K562 (cell line): Measurements from ENCODE around the gene MFSD12. TPM values are rescaled to one million over a fixed set of nuclear protein-coding genes. Genes with fewer than 3 reads are reported as not detected.

Experiments
- CBFB ChIP-seq: sonication (generic); formaldehyde crosslinking; IDR thresholded peaks from 2 replicates; pipeline ENCODE4 v1.4.0; 2020; ENCODE audit warnings: mild to moderate bottlenecking, missing genetic modification reagents
- NFIC ChIP-seq: fragments of 450-650 bp; IDR thresholded peaks from 2 replicates; pipeline ENCODE4 v1.6.1; 2017; ENCODE audit warnings: mild to moderate bottlenecking, inconsistent platforms
- NFYB ChIP-seq: IDR thresholded peaks from 2 replicates; pipeline ENCODE4 v1.6.1; 2011; ENCODE audit warnings: mild to moderate bottlenecking, moderate library complexity; ENCODE audit not compliant: insufficient read length; ENCODE audit errors: extremely low read depth
- NR2C2 ChIP-seq, 2 experiments: fragments of 200-800 bp in 1 of 2; sonication (Bioruptor generic) in 1 of 2; sonication (generic) in 1 of 2; formaldehyde crosslinking in 1 of 2; IDR thresholded peaks; 2 replicates each; pipeline versions ENCODE4 v1.6.1 to v1.8.0; 2016 to 2022; ENCODE audit warnings: mild to moderate bottlenecking in 1 of 2, missing compliant biosample characterization in 1 of 2, missing genetic modification characterization in 1 of 2, missing genetic modification reagents in 1 of 2
- POLR2A ChIP-seq: fragments of 450-650 bp; conservative IDR thresholded peaks from 2 replicates; pipeline ENCODE4 v1.6.1; 2016
- SMARCB1 ChIP-seq: IDR thresholded peaks from 2 replicates; pipeline ENCODE4 v1.6.1; 2011; ENCODE audit warnings: improper control_type of control experiment, low read depth; ENCODE audit not compliant: insufficient read length
- SRSF3 ChIP-seq: fragments of 200-400 bp; formaldehyde crosslinking; IDR thresholded peaks from 2 replicates; pipeline ENCODE4 v1.6.1; 2016; ENCODE audit warnings: mild to moderate bottlenecking, low read length, moderate library complexity; ENCODE audit not compliant: insufficient read depth
- ZBTB17 ChIP-seq: fragments of 450-650 bp; formaldehyde crosslinking; IDR thresholded peaks from 2 replicates; pipeline ENCODE4 v1.4.0; 2020; ENCODE audit warnings: mild to moderate bottlenecking
- ZC3H11A ChIP-seq: IDR thresholded peaks from 2 replicates; pipeline ENCODE4 v1.6.1; 2012; ENCODE audit warnings: low read depth, low read length, improper control_type of control experiment
- polyA plus RNA-seq, 8 experiments: library from polyadenylated mRNA; depleted of rRNA in 4 of 8; stranded (reverse) in 5 of 8; unstranded in 3 of 8; fragments of >200 nt; fragmentation: Nextera tagmentation in 2 of 8; fragmentation: Illumina TruSeq in 1 of 8; extraction: Ambion mirVana in 2 of 8; extraction: Trizol in 1 of 8; gene quantifications; 2 replicates each; pipeline versions ENCODE4 v1.2.1 to v1.2.3, GENCODE V29; 2011 to 2014; ENCODE audit warnings: inconsistent platforms in 1 of 8, missing spikeins in 1 of 8
- total RNA-seq, 7 experiments: library from RNA; depleted of rRNA in 6 of 7; stranded (reverse); fragments of >200 nt in 6 of 7; fragmentation: Illumina TruSeq in 2 of 7; extraction: Trizol in 2 of 7; gene quantifications; 2 replicates each; pipeline versions ENCODE4 v1.2.1 to v1.2.3, GENCODE V29; 2011 to 2021; ENCODE audit warnings: low replicate concordance in 1 of 7
- TF ChIP-seq, protein P1 (sequence below): fragments of 450-650 bp; formaldehyde crosslinking; IDR thresholded peaks from 2 replicates; pipeline ENCODE4 v1.4.0; 2022; ENCODE audit warnings: mild to moderate bottlenecking, moderate library complexity
- TF ChIP-seq, protein P2 (sequence below): fragments of 250-450 bp; sonication (Bioruptor Pico); IDR thresholded peaks from 2 replicates; pipeline ENCODE4 v1.5.0; 2020; ENCODE audit warnings: mild to moderate bottlenecking
- TF ChIP-seq, protein P3 (sequence below): fragments of 250-450 bp; sonication (Bioruptor Pico); IDR thresholded peaks from 2 replicates; pipeline ENCODE4 v1.4.0; 2020; ENCODE audit warnings: mild to moderate bottlenecking

MFSD12 gene
- total and polyA plus RNA-seq, 9 of the 15 experiments (the other 6 are each of a cell fraction or from before 2014, with no cell fraction given) = 0.69 to 112 (median 31.8) TPM

DNA sequence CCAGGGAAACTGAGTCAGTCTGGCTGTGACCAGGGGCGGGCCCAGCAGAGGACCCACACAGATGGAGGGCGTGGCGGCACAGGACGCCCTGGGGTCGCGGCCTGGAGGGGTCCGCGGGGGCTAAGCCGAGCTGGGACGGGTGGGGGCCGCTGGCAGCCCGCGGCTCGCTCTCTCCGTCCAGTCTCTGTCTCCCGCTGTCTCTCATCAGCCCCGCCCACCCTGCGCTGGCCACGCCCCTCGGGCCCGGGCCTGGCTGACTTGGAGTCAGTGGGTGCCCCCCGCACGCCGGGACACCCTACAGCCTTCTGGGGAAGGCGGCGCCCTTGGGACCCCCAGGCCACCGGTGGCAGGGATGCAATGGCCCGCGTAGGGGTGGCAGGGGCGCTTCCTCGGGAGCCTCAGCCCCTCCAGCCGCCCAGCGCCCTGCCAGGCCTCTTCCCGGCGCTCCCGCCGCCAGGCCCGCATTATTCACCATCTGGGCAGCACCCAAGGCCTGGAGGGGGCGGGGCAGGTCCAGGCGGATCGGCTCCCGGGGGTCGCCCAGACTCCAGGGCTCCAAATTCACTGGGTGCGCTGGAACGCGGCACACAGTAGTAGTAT lies 49.4 kb upstream of the MFSD12 start, which contains the start of gene TBXA2R (continued):
- TF ChIP-seq NFIC = peak; percentile 8; the same call in 1 of the 2 replicates
- no peak for TF ChIP-seq ZBTB17
- TF ChIP-seq, protein P1, sequence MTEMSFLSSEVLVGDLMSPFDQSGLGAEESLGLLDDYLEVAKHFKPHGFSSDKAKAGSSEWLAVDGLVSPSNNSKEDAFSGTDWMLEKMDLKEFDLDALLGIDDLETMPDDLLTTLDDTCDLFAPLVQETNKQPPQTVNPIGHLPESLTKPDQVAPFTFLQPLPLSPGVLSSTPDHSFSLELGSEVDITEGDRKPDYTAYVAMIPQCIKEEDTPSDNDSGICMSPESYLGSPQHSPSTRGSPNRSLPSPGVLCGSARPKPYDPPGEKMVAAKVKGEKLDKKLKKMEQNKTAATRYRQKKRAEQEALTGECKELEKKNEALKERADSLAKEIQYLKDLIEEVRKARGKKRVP = no peak
- TF ChIP-seq NR2C2 (CRISPR knock-in tag; IDR thresholded peaks at IDR 0.05) = no peak
- no peak for TF ChIP-seq NR2C2 (tag; IDR thresholded peaks at IDR 0.05)
- TF ChIP-seq, protein P2, sequence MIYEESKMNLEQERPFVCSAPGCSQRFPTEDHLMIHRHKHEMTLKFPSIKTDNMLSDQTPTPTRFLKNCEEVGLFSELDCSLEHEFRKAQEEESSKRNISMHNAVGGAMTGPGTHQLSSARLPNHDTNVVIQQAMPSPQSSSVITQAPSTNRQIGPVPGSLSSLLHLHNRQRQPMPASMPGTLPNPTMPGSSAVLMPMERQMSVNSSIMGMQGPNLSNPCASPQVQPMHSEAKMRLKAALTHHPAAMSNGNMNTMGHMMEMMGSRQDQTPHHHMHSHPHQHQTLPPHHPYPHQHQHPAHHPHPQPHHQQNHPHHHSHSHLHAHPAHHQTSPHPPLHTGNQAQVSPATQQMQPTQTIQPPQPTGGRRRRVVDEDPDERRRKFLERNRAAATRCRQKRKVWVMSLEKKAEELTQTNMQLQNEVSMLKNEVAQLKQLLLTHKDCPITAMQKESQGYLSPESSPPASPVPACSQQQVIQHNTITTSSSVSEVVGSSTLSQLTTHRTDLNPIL (CRISPR knock-in tag) = no peak
- TF ChIP-seq NFYB = no peak
- peak; percentile 58 for TF ChIP-seq POLR2A
- TF ChIP-seq ZC3H11A = no peak
- TF ChIP-seq, protein P3, sequence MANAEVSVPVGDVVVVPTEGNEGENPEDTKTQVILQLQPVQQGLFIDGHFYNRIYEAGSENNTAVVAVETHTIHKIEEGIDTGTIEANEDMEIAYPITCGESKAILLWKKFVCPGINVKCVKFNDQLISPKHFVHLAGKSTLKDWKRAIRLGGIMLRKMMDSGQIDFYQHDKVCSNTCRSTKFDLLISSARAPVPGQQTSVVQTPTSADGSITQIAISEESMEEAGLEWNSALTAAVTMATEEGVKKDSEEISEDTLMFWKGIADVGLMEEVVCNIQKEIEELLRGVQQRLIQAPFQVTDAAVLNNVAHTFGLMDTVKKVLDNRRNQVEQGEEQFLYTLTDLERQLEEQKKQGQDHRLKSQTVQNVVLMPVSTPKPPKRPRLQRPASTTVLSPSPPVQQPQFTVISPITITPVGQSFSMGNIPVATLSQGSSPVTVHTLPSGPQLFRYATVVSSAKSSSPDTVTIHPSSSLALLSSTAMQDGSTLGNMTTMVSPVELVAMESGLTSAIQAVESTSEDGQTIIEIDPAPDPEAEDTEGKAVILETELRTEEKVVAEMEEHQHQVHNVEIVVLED (CRISPR knock-in tag) = no peak
- no peak for TF ChIP-seq SMARCB1
- no peak for TF ChIP-seq SRSF3
- TF ChIP-seq CBFB (CRISPR knock-in tag) = no peak
